ENCODE data around the gene LAMA3.
A peak's percentile ranks its signal among the peaks of the same experiment; 100 is the strongest.

LAMA3 gene

DNA sequence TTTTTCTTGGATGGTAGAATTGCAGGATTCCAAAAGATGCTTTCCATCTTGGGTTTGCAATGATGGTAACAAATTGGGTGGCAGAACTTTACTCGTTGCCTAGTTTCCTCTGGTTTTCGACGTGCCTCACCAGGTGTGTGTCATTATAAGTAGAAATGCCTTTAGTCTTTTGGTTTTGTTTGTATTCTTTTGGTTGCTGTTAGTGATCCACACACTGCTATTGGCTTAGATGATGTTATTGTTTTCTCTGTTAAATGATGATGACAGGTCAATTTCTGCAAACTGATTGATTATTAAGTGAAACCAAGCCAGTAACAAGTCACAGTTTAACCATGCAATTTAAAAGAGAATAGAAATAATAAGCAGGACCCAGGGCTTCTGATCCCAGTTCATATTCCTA is 6.1 kb upstream of the LAMA3 start:
- no peaks in the 10 kb centered on the region for H3K36me3 Mint-ChIP-seq
- no peak overlapping the region for H3K27ac Mint-ChIP-seq
- DNase-seq (ENCODE audit: low spot score in 2 of 2) (no peak), ATAC-seq (ENCODE audit: low read depth) (no peak)
- no peaks in the 10 kb centered on the region for H3K4me1 Mint-ChIP-seq
- no peak overlapping the region for H3K4me3 Mint-ChIP-seq
- peaks cover 20% of the 10 kb centered on the region for H3K27me3 Mint-ChIP-seq
- H3K9me3 Mint-ChIP-seq: peaks cover 2% of the 10 kb centered on the region

DNA sequence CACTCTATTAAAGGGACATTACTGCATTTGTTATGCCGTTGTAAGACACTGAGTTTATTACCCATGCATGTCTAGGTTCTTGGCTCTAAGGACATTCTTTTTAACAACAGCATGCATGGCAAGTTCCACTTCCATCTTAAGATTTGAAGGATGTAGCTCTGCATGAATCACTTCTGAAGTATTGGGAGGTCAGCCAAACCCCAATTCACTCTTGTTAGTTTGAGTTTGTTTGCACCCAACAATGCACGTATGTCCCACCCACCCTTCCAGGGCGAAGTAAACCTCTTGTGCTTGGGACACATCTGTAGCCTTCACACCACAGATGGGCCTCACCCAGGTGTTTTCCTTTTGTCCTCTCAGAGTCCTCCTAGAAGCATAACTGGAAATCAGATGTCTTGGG is 5.6 kb upstream of the LAMA3 start:
- H3K27me3 Mint-ChIP-seq: peaks cover 19% of the 10 kb centered on the region
- ATAC-seq (ENCODE audit: low read depth) (no peak), DNase-seq (ENCODE audit: low spot score in 2 of 2) (no peak)
- H3K4me3 Mint-ChIP-seq: no peak overlapping the region
- peaks cover 2% of the 10 kb centered on the region for H3K9me3 Mint-ChIP-seq
- no peak overlapping the region for H3K27ac Mint-ChIP-seq
- no peaks in the 10 kb centered on the region for H3K36me3 Mint-ChIP-seq
- H3K4me1 Mint-ChIP-seq: no peaks in the 10 kb centered on the region

DNA sequence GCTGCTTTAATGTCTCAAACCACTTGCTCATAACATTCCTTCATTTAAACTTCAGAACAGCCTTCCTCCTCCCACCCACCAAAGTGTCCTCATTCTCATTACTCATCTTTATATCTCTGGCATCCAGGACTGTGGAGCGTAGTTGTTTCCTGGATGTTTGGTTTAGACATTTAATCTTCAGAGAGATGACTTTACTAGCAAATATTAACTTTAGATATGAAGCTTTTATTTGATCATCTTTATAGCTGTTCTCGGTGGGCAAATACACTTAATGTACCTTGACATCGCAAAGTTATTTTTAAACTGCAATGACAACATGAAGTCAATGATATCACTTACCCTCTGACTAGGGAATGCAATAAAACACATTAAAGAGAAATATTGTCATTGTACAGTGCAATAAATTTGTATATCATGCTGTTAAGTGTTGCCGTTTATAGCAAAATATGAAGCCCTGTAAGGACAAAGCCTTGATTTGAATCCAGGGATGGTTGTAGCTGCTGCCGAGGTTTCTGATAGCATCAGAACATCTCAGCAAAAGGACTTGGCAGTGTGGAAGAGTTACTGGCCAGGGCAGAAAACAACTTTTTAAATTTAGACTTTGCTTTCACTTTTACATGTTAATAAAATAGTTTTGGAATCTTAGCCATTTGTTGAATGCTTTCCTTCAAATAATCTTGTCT is 4.6 kb upstream of the LAMA3 start:
- H3K36me3 Mint-ChIP-seq: no peaks in the 10 kb centered on the region
- H3K4me3 Mint-ChIP-seq: no peak overlapping the region
- H3K4me1 Mint-ChIP-seq: no peaks in the 10 kb centered on the region
- no peak overlapping the region for H3K27ac Mint-ChIP-seq
- ATAC-seq (ENCODE audit: low read depth) (no peak), DNase-seq (ENCODE audit: low spot score in 2 of 2) (no peak)
- H3K9me3 Mint-ChIP-seq: peaks cover 2% of the 10 kb centered on the region
- H3K27me3 Mint-ChIP-seq: peaks cover 16% of the 10 kb centered on the region

DNA sequence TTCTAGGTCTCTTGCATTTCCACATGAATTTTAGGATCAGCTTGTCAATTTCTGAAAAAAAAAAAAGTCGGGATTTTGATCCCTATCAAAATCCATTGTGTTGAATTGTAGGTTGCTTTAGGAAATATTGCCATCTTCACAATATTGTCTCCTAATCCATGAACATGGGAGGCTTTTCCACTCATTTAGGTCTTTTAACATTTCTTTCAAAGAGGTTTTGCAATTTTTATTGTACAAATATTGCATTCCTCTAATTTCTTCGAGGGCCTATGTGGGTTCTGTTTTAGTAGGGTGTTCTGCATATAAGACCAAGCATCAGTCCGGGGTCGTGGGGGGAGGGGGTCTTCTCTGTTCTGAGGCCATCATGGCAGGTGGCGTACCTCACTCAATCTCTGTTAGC is 725 bp upstream of the LAMA3 start:
- DNase-seq (ENCODE audit: low spot score in 2 of 2) (no peak), ATAC-seq (ENCODE audit: low read depth) (no peak)
- Mint-ChIP-seq H3K27ac (no peak overlapping the region), H3K36me3 (no peaks in the 10 kb centered on the region), H3K4me3 (no peak overlapping the region), H3K9me3 (peaks cover 2% of the 10 kb centered on the region), H3K27me3 (peaks cover 10% of the 10 kb centered on the region), H3K4me1 (no peaks in the 10 kb centered on the region)

DNA sequence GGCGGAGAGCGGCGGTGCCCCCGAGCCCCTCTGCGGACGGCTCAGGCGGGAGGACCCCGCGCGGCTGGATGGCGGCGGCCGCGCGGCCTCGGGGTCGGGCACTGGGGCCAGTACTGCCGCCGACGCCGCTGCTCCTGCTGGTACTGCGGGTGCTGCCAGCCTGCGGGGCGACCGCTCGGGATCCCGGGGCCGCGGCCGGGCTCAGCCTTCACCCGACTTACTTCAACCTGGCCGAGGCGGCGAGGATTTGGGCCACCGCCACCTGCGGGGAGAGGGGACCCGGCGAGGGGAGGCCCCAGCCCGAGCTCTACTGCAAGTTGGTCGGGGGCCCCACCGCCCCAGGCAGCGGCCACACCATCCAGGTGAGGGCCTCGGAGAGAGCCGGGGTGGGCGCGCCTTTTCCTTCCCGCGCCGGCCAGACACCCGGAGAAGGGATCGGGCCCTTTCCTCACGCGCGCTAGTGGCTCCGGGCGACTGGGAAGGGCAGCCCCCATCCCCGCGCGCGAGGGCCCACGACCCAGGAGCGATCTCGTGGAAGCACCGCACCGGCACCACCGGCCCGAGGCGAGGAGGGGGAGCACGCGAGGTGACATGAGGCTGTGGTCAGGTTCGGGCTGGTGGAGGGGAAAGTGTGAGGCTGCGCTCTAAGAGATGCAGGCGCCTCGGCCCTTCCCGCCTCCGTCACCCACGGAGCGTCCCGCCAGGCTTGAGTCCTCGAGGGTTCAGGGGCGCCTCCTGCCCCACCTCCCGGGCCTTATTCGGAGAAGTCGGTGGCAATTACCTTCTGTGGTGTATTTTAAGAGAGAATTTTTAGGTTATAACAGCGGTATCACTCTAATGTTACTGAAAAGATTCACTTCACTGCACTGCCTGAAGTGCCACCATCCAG is 607 bp downstream of the LAMA3 start:
- DNase-seq (ENCODE audit: low spot score in 2 of 2) (peak in 1 of 2 donors; percentile 14), ATAC-seq (ENCODE audit: low read depth) (peak; percentile 12)
- Mint-ChIP-seq H3K27ac (no peak overlapping the region), H3K4me1 (no peaks in the 10 kb centered on the region), H3K4me3 (peak overlapping the region; percentile 14), H3K9me3 (no peaks in the 10 kb centered on the region), H3K36me3 (no peaks in the 10 kb centered on the region), H3K27me3 (peaks cover 10% of the 10 kb centered on the region)

DNA sequence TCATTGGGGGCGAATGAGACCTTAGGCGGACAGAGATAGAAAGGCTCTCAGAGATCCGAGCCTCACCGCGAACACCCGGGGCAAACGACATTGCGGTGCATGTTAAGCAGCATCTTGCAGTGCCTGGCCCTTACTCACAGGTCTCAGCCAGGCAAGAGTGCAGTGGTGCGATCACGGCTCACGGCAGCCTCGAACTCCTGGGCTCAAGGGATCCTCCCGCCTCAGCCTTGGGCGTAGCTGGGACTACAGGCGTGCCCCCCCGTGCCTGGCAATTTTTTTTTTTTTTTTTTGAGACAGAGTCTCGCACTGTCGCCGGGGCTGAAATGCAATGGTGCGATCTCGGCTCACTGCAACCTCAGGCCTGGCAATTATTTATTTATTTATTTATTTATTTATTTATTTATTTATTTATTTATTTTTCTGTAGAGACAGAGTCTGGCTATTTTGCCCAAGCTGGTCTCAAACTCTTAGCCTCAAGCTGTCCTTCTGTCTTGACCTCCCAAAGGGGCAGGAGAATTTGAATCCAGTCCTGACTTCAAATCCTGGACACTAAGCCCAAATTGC is 1.3 kb downstream of the LAMA3 start:
- ATAC-seq (ENCODE audit: low read depth) (no peak), DNase-seq (ENCODE audit: low spot score in 2 of 2) (no peak)
- Mint-ChIP-seq H3K27me3 (peaks cover 10% of the 10 kb centered on the region), H3K4me3 (no peak overlapping the region), H3K4me1 (no peaks in the 10 kb centered on the region), H3K9me3 (no peaks in the 10 kb centered on the region), H3K36me3 (no peaks in the 10 kb centered on the region), H3K27ac (no peak overlapping the region)

DNA sequence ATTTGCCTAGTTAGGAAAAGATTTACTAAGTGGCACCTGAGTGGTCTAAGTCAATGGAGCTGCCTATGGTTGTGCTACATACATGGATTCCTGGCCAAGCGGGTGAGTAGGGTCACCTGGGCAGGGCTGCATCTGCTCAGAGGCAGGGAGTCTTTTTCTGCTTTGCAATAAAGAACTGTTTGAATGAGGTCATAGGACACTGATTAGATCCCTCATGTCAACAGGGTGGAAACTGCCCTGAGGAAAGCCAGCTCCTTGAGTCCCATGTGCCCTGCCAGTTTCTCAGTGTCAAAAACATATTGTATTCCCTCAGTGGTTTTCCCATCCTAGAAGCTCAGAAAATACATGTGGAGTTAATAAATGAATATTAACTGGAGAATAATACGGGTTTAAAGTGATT is 4.6 kb downstream of the LAMA3 start:
- H3K27ac Mint-ChIP-seq: no peak overlapping the region
- no peak overlapping the region for H3K4me3 Mint-ChIP-seq
- no peaks in the 10 kb centered on the region for H3K9me3 Mint-ChIP-seq
- no peak for DNase-seq (ENCODE audit: low spot score in 2 of 2)
- peaks cover 9% of the 10 kb centered on the region for H3K27me3 Mint-ChIP-seq
- ATAC-seq (ENCODE audit: low read depth): no peak
- no peaks in the 10 kb centered on the region for H3K36me3 Mint-ChIP-seq
- H3K4me1 Mint-ChIP-seq: no peaks in the 10 kb centered on the region

DNA sequence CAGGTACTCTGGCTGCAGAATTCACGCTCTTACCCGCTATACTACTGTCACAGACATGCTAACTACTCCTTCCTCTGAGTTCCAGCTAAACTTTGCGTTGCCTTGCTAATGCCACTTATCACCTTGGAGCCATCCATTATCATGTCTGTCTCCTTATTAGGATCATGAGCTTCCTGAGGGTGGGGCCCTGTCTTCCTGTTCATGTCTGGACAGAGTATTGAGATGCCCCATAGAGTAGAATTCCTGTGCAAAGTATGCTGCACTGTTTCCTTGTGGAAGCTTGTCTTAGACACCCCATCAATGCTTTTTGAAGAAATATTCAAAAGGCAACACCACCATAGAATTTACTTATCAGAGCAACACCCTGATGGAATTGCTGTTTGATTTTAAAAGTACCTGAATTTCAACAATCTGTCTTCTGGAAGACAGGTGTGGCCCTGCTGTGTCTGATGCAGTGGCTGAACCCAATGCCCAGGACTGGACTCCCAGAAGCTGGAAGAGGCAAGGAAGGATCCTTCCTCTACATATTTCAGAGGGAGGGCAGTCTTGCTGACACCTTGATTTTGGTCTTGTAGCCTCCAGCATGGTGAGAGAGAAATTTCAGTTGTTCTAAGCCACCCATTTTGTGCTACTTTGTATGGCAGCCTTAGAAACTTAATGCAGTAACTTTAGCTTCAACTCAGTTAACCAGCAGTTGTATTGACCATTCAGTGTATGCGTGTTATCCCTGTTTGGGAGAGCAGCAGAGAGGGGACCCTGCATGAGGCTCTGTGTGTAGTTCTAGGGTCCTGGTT is 5.6 kb downstream of the LAMA3 start:
- no peaks in the 10 kb centered on the region for H3K9me3 Mint-ChIP-seq
- no peaks in the 10 kb centered on the region for H3K36me3 Mint-ChIP-seq
- peaks cover 9% of the 10 kb centered on the region for H3K27me3 Mint-ChIP-seq
- no peaks in the 10 kb centered on the region for H3K4me1 Mint-ChIP-seq
- H3K27ac Mint-ChIP-seq: no peak overlapping the region
- no peak overlapping the region for H3K4me3 Mint-ChIP-seq
- no peak for ATAC-seq (ENCODE audit: low read depth)
- DNase-seq (ENCODE audit: low spot score in 2 of 2): no peak

DNA sequence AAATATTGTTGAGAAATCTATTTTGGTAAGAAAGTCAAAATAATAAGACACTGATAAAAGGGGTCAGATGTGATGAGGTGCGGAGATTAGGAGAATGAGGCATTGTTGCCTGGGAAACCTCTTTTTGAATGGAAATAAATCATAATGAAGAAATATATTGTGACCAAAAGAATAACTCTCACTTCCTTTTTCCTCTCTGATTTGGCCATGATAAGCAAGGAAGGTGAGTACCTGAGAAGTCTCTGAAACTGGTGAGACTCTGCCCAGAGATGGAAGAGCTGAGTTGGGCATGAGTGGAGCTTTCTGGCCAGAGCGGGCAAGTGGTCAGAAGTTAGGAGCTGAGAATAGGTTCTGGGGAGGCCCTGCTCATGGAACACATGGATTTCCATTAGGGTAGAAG is 11.8 kb downstream of the LAMA3 start:
- Mint-ChIP-seq H3K9me3 (no peaks in the 10 kb centered on the region), H3K27me3 (peaks cover 20% of the 10 kb centered on the region), H3K4me1 (peaks cover 2% of the 10 kb centered on the region), H3K36me3 (no peaks in the 10 kb centered on the region), H3K27ac (no peak overlapping the region), H3K4me3 (no peak overlapping the region)
- ATAC-seq (ENCODE audit: low read depth): no peak
- DNase-seq (ENCODE audit: low spot score in 2 of 2): no peak

DNA sequence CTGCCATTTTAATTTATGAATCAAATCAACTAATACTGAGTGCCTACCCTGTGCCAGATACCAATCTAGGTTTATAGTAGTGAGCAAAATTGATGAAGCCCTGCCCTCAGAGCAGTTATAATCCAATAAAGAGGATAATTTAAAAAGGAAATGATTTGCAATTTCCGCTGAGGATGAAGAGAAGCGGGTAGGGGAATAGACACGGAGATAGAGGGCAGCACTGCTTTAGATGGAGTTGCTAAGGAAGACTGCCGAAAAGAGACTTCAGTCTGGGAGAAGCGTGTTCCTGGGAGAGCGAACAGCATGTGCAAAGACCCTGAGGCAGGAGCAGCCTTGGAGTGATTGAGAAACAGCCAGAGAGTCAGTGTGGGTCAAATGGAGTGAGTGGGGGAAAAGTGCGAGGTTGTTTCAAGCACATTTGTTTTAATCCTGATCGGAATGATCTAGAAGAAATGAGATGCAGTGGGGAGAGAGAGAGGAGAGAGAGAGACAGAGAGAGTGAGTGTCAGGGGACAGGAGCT is 12.4 kb downstream of the LAMA3 start:
- ATAC-seq (ENCODE audit: low read depth) (no peak), DNase-seq (ENCODE audit: low spot score in 2 of 2) (no peak)
- H3K27me3 Mint-ChIP-seq: peaks cover 20% of the 10 kb centered on the region
- no peaks in the 10 kb centered on the region for H3K9me3 Mint-ChIP-seq
- H3K36me3 Mint-ChIP-seq: no peaks in the 10 kb centered on the region
- no peak overlapping the region for H3K27ac Mint-ChIP-seq
- no peak overlapping the region for H3K4me3 Mint-ChIP-seq
- peaks cover 2% of the 10 kb centered on the region for H3K4me1 Mint-ChIP-seq

DNA sequence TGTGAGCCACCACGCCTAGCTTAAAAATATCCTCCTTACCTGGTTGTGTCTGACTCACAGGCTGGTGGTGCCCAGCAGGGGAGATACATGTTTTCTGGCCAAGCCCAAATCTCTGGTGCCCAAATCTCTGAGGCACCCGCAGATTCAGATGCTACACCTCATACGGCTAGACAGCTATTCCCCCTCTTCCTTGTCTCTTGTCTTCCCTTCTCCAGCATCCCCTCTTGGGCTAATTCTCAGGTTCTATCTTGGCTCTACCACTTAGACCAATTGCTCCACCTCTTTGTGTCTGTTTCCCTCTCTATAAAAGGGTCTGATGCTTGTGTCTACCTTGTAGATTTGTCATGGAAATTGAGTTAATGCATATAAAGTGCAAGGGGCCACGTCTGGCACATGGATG is 13.4 kb downstream of the LAMA3 start:
- H3K9me3 Mint-ChIP-seq: no peaks in the 10 kb centered on the region
- H3K27me3 Mint-ChIP-seq: peaks cover 17% of the 10 kb centered on the region
- H3K36me3 Mint-ChIP-seq: no peaks in the 10 kb centered on the region
- H3K4me3 Mint-ChIP-seq: no peak overlapping the region
- no peak overlapping the region for H3K27ac Mint-ChIP-seq
- peaks cover 2% of the 10 kb centered on the region for H3K4me1 Mint-ChIP-seq
- DNase-seq (ENCODE audit: low spot score in 2 of 2): no peak
- no peak for ATAC-seq (ENCODE audit: low read depth)

DNA sequence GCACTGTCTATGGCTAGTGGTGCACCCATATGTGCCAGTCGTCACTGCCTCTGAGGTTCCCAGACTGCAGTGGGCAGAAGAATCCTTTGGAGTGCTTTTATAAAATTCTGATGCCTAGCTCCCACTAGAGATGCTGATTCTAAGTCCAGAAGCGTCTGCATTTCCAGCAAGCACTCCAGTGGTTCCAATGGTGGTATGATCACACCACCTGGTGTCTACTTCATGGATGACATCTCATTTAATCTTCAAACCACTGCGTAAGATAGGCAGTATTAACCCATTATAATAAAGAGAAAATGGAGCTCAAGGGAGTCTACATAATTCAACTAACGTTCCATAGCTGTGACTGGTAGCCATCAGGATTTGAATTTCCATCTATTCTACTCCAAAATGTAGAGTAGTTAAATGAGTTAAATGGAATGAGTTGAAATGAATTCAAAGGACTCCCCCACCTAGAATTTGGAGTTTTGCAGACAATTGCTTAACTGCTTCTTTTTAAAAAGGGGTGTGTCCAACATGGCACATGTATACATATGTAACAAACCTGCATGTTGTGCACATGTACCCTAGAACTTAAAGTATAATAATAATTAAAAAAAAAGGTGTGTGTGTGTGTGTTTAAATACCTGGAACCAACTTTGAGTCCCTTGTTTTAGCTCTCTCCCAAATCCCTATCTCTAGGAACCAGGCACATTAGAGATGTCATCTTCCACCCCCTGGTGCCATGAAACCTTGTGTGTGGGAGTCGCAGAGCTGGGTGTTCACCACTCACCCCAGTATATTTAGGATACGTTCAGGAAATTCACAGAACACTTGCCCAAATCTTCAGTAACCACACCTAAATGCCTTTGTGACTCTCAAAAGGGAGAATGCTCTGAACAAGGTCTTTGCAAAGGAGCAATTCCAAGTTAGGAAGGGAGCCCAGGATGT is 14.1 kb downstream of the LAMA3 start:
- no peak overlapping the region for H3K4me3 Mint-ChIP-seq
- no peak overlapping the region for H3K27ac Mint-ChIP-seq
- no peak for ATAC-seq (ENCODE audit: low read depth)
- H3K4me1 Mint-ChIP-seq: peaks cover 2% of the 10 kb centered on the region
- no peak for DNase-seq (ENCODE audit: low spot score in 2 of 2)
- no peaks in the 10 kb centered on the region for H3K9me3 Mint-ChIP-seq
- H3K27me3 Mint-ChIP-seq: peaks cover 17% of the 10 kb centered on the region
- no peaks in the 10 kb centered on the region for H3K36me3 Mint-ChIP-seq

DNA sequence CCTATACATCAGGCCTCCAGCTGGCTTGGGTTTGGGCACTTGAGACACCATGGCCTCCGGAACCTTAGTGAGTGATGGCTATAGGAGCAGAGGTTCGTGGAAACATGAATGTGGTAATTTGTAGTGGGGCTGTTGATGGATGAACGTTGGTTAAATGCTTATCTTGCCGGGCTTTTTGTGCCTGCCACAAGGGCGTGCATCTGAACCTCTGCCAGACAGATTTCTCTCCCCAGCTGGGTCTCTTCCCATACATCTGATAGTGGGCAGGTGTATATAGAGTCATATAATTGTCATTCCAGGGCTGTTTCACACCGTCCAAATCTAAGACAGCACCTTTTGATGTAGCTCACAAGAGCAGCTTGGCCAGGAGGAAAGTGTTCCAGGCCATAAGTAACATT is 14.7 kb downstream of the LAMA3 start:
- ATAC-seq (ENCODE audit: low read depth) (no peak), DNase-seq (ENCODE audit: low spot score in 2 of 2) (no peak)
- no peaks in the 10 kb centered on the region for H3K36me3 Mint-ChIP-seq
- no peak overlapping the region for H3K4me3 Mint-ChIP-seq
- H3K9me3 Mint-ChIP-seq: no peaks in the 10 kb centered on the region
- H3K27ac Mint-ChIP-seq: no peak overlapping the region
- peaks cover 15% of the 10 kb centered on the region for H3K27me3 Mint-ChIP-seq
- H3K4me1 Mint-ChIP-seq: peaks cover 2% of the 10 kb centered on the region
